PC-3 (cell line): ENCODE measurements around the gene RPLP2.

Experiments
- EZH2phosphoT487 ChIP-seq: fragments of 300-600 bp; sonication (generic); IDR thresholded peaks from 2 replicates; pipeline ENCODE4 v1.6.1; 2018; ENCODE audit warnings: mild to moderate bottlenecking, antibody characterized with exemption, low read length, borderline replicate concordance
- TF ChIP-seq, protein P1 (sequence below): fragments of 300-600 bp; sonication (generic); conservative IDR thresholded peaks from 2 replicates; pipeline ENCODE4 v1.5.1; 2017; ENCODE audit warnings: antibody characterized with exemption, low read depth, mild to moderate bottlenecking, low read length

DNA sequence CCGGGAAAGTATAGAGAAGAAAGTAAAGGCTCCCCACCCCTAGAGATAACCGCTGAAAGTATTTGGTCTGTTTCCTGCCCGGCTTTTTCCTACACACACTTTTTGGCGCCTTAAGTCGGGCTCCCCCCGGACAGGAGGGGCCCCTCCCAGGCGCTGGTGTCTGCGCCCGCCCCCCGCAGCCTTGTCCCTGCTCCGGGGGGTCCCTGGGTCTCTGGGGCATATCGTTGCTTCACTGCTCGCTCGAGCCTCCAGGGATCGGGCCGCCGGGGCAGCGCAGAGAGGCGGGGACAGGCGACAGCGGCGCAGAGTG is 17.0 kb downstream of the RPLP2 start:
- no peak for TF ChIP-seq EZH2phosphoT487
- TF ChIP-seq, protein P1, sequence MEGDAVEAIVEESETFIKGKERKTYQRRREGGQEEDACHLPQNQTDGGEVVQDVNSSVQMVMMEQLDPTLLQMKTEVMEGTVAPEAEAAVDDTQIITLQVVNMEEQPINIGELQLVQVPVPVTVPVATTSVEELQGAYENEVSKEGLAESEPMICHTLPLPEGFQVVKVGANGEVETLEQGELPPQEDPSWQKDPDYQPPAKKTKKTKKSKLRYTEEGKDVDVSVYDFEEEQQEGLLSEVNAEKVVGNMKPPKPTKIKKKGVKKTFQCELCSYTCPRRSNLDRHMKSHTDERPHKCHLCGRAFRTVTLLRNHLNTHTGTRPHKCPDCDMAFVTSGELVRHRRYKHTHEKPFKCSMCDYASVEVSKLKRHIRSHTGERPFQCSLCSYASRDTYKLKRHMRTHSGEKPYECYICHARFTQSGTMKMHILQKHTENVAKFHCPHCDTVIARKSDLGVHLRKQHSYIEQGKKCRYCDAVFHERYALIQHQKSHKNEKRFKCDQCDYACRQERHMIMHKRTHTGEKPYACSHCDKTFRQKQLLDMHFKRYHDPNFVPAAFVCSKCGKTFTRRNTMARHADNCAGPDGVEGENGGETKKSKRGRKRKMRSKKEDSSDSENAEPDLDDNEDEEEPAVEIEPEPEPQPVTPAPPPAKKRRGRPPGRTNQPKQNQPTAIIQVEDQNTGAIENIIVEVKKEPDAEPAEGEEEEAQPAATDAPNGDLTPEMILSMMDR = no peak
